ENCODE data around the gene SYNPO2L.

- TF ChIP-seq KLF10 (CRISPR knock-in tag; IDR thresholded peaks at IDR 0.05), result no peak
- no peak for TF ChIP-seq RFX5 (IDR thresholded peaks at IDR 0.05; ENCODE audit: low read depth, low read length)
- no peak for TF ChIP-seq IRF9 (tag; IDR thresholded peaks at IDR 0.05)
- TF ChIP-seq POLR2AphosphoS5 (IDR thresholded peaks at IDR 0.05; ENCODE audit: control insufficient read depth, insufficient read depth, low read depth, low read length), result no peak
Measured at GRCh38 chr10:73653195-73653594, 2.6 kb downstream of the SYNPO2L start.
